M059J (cell line): ENCODE measurements around the gene CDK7. TPM values are rescaled to one million over a fixed set of nuclear protein-coding genes. Genes with fewer than 3 reads are reported as not detected.
A peak's percentile ranks its signal among the peaks of the same experiment; 100 is the strongest.
"Not testable (repeated sequence)": the region's sequence is repeated elsewhere in the genome, so short reads cannot be mapped to it uniquely, and the experiment has no call there.

Source experiments
- DNase-seq: peaks from one replicate; pipeline ENCODE4 v3.0.0-alpha.2; 2012; ENCODE audit warnings: low read depth
- total RNA-seq: library from RNA; depleted of rRNA; stranded (reverse); fragments of >200 nt; shearing (Covaris generic); gene quantifications from 2 replicates; pipeline ENCODE4 v1.2.3, GENCODE V29; 2014; rRNA removed

Gene CDK7
- total RNA-seq, result 37.3 and 50.9 TPM in 2 replicates

DNA sequence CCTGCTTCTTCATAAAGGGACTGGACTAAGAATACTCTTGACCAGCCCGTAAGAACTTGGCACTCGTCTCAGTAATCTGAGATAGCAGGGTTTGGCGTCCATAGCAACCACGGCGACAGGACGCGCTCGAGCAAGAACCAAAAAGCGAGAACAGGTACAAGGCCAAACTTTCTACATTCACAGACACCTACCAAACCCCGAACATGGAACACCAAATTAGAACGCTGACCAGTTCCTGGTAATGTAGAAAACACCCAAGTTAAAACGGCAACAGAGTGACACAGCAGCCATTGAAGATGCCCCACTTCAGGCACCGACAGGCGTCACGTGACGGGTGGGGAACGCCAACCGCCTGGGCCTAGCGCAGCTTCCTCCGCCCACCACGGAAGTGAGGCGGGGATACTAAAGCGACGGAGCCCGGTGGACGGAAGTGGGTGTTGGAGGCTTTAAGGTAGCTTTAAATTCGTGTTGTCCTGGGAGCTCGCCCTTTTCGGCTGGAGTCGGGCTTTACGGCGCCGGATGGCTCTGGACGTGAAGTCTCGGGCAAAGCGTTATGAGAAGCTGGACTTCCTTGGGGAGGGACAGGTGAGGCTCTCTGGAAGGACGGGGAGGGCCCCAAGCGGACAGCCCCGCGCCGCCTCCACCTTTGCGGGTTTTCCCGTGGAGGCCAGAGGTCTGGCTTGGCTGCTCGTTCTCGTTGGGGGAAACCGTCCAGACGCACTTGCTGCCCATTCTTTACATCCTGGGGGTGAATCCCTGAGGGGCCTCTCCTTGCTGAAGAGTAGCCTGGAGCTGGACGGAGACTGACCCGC, at the start of gene CDK7:
Gene CDK7, plus strand, starts transcription at position 430 of the 812 bp plus-strand sequence. Its CDS starts 90 bp downstream, at position 520.
- peak; percentile 94 for DNase-seq

DNA sequence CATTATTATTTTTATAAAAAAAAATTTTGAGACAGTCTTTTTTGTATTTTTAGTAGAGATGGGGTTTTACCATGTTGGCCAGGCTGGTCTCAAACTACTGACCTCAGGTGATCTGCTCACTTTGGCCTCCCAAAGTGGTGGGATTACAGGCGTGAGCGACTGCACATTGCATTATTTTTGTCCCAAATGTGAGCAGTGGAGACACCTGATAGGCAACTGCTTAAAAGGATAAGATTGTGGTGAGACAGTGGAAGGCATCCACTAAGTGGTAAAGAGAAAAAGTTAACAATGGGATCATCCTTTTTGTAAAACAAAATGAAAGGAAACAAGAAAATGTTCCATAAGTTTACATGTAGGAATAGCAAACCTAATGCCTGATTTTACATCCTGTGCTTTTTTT, 47.3 kb upstream of the CDK7 start:
- DNase-seq, result no peak

DNA sequence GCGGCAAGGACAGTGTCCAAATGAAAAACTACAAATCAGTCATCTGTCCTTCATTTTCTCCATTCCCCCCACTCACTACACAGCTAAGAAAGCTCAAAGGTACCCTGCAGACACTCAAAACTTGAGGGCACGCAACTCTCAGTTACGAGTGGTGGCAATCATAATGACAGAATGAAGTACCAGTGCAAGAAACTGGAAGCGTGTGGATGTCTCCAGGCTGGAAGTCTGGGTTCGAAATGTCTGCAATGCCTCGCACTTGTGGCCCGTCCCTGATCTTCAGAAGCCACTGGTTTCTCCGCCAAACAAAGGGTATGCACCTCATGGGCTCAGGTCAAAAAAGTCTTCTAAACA, 45.9 kb upstream of the CDK7 start:
- DNase-seq, result no peak

DNA sequence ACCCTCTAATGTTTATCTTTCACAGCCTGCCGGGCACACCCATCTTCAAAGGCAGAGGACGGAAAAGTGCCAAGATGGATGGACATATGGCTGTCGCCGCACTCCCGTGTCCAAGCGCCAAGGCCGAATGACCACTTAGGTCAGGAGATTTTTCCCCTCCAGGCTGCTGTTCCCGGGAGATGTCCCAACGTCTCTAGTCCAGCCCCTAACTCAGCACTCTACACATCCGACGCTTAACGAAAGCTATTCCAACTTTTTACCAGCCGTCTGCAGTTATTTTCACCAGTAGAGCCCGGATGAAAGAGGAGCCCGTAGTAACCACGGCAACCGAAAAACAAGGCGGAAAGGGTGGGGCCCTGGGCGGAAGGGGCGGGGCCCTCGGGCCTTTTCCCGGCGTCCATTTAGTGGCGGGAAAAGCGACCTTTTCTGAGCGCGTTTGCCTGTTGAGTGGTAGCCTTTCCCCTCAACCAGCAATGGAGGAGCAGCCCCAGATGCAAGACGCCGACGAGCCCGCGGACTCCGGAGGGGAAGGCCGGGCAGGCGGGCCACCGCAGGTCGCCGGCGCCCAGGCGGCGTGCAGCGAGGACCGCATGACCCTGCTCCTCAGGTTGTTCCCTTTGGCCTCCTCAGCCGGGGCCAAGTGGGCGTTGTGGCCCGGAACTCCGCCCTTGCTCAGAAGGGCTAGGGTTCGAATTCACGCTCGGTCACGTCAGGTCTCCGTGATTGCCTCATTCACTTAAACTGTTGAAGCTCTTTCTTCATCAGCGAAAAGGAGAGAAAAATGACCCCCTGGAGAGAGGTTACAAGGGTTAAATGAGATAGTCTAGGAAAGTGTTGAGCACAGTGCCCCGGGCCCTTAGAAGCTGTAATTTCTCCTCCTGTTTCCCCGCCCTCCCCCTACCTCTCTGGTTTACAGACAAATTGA, 45.3 kb upstream of the CDK7 start, which contains the start of gene CENPH:
Gene CENPH, plus strand, starts transcription at position 422 of the 925 bp plus-strand sequence. Its CDS starts 52 bp downstream, at position 474.
- DNase-seq, result peak; percentile 94

DNA sequence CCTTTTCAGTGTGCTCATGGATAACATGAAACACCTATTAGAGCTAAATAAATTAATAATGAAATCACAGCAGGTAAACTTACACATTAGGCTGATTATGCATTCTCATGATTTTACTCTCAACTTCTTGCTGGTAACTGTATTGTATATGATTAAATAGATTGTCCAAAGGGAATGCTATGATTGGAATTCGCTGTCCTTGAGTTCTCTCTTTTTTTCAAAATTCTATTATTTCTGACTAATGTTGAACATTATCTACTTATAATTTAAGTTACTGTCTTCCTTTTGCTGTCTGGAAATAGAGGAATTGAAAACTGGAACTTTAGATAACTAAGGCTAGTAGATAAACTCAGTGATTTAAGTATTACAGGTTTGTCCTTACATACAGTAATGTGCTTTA, 32.2 kb upstream of the CDK7 start:
- no peak for DNase-seq

DNA sequence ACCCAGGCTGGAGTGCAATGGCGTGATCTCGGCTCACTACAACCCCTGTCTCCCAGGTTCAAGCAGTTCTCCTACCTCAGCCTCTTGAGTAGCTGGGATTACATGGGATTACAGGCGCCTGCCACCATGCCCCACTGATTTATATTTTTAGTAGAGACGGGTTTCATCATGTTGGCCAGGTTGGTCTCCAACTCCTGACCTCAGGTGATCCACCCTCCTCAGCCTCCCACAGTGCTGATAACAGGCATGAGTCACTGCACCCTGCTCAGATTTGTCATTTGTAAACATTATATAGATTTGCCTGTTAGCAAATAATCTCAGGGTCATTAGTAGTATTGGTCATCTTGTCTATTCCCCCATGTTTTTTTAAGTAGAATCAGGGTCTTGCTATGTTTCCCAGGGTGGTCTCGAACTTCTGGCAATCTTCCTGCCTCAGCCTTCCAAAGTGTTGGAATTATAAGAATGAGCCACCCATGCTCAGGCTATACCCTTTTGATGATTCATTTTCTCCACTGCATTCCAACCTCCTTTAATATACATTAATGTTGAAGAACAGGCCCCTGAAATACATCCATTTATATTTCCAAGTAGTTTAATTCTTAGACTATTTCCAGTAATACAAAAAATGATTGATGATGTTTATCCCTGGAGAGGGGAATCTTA, 28.0 kb upstream of the CDK7 start:
- peak; percentile 50 for DNase-seq

DNA sequence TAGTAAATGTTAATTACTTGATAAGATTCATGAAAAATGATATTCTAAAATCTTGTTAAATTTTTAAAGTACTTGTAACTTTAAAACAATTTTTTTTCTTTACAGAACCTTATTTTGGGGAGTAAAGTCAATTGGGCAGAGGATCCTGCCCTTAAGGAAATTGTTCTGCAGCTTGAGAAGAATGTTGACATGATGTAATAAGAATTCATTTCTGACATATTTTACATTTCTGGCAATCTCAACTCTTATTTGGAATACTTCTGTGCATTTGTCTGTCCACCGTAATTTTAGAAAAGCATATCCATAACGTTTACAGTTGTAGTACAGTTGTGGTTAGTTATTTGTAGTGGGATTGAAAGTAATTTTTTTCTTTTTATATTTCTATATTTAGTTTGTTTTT, 25.1 kb upstream of the CDK7 start:
- no peak for DNase-seq

DNA sequence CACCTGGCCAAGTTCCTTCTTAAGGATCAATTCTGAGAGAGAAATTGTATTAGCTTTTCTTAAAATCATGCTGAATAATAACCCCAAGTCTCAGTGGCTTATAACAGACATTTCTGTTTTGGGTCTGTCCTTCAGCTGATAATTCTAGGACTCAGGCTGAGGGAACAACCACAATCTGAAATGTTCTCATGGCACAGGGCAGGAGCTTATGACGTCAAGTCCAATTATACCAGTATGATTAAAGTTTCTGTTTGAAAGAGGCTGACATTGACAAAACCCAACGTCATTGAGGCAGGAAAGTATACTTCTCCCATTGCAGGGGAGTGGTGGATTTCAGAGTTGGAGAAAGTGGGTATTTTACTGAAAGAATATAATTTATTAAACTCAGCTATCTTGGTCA, 23.5 kb upstream of the CDK7 start:
- no peak for DNase-seq

DNA sequence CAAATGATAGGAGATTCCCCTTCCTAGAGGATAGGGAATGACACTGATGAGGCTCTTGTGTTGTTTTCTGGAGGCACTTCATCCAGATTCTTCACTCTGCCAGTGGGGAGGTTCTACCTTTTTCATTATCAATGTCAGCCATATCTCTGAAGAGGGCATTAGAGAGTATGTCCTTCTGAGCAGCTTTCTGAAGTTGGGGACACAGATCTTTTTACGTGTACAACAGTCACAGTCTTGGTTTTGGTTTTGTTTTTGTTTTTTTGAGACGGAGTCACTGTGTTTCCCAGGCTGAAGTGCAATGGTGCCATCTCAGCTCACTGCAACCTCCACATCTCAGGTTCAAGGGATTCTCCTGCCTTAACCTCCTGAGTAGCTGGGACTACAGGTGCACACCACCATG, 22.7 kb upstream of the CDK7 start:
- DNase-seq, result no peak

DNA sequence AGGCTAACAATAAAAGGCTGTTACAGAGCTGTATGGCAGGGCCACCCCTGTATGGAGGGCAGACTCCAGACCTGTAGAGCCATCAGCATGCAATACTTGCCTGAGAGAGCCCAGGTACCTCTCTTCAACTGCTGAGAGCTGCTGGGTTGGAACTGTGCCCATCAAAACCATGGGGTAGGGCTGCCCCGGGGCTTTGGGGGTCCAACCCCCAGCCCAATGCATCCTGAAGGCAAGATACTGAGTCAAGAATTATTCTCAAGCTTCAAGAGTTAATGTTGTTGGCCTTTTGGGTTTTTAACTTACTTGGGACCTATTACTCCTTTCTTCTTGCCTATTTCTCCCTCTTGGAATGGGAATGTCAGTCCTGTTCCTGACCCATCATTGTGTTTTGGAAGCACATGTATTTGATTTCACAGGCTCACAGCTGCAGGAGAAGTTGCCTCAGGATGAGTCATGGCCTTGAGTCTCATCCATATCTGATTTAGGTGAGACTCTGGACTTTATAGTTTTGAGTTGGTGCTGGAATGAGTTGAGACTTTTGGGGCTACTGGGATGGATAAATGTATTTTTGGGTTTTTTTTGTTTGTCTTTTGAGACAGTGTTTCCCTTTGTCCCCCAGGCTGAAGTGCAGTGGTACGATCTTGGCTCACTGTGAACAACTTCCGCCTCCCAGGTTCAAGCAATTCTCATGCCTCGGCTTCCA, 21.0 kb upstream of the CDK7 start:
- DNase-seq, result peak; percentile 65

DNA sequence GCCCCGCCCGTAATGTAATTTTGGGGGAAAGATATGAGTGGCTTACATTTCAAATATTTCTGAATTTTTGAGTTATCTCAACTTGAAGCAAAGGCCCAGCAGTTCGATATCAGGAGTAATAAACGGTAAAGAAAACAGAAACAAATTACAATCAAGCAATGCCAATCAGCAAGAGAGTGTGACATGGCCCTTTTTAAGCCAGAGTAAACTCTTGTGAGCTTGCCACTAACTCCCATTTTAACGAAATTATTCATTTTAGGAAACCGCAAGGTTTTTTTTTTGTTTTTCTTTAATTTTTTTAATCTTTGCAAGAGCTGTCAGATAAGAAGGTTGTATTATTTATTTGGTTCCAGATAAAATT, 17.6 kb upstream of the CDK7 start:
- DNase-seq, result no peak

DNA sequence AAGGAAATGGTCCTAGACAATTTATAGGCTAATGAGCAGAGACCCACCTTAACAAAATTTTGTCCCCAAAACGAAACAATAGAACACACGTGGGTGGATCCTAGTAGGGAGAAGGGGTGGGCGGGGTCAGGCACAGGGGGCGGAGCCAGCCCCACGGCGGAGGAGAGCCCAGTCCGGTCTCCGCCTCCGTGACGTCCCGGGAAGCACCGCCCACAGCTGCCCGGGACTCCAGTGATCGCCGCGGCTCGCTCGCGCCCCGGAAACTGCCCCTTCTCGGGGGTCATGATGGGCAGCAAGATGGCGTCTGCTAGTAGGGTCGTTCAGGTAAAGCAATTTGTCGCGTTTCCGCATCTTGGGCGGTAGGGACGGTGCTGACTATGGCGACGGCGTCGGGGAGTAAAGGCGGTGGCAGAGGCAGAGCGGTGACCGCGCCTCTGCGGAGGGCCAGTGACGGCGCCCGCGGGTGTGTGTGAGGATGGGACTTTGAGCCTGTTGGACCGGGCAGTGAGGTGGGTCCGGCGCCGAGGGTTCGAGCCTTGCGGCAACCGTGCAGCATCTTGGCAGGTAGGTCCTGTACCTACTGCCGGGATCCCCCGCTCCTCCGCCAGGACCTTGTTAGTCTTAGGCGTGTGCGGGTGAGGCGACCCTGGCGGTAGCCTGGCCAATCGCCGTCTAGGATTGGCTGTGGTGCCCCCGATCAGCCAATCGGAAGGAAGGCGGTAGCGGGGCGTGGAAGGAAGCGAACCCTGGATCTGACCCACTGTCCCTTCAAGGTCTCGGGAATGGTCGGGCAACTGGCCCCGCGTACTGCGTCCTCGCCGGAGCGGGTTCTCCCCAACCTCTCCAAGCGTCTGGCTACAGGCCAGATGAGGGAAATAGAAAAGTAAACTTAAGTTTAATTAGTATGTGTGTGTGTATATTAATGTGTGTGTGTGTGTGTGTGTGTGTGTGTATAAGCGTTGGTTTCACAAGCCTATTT, 16.8 kb upstream of the CDK7 start:
- DNase-seq, result peak; percentile 89

DNA sequence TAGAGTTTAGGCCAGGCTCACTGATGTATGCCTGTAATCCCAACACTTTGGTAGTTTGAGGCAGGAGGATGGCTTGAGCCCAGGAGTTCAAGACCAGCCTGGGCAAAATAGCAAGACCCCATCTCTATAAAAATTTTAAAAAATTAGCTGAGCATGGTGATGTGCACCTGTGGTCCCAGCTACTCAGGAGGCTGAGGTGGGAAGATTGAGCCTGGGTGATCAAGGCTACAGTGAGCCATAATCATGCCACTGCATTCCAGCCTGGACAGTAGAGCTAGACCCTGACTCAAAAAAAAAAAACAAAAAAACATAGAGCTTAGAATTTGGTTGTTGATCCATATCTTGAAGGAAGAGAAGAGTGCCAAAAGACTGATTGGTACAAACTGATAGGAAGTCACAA, 14.7 kb upstream of the CDK7 start:
- no peak for DNase-seq

DNA sequence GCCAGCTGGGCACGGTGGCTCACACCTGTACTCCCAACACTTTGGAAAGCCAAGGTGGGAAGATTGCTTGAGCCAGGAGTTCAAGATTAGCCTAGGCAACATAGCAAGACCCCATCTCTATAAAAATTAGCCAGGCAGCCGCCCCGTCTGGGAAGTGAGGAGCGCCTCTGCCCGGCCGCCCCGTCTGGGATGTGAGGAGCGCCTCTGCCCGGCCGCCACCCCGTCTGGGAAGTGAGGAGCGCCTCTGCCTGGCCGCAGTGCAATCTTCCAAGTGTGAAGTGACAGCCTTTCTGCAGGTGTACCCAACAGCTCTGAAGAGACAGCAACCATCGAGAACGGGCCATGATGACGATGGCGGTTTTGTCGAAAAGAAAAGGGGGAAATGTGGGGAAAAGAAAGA, 14.3 kb upstream of the CDK7 start:
- not testable (repeated sequence) for DNase-seq

DNA sequence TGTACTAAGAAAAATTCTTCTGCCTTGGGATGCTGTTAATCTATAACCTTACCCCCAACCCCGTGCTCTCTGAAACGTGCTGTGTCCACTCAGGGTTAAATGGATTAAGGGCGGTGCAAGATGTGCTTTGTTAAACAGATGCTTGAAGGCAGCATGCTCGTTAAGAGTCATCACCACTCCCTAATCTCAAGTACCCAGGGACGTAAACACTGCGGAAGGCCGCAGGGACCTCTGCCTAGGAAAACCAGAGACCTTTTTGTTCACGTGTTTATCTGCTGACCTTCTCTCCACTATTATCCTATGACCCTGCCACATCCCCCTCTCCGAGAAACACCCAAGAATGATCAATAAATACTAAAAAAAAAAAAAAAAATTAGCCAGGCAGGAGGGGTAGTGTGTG, 13.9 kb upstream of the CDK7 start:
- DNase-seq, result not testable (repeated sequence)

DNA sequence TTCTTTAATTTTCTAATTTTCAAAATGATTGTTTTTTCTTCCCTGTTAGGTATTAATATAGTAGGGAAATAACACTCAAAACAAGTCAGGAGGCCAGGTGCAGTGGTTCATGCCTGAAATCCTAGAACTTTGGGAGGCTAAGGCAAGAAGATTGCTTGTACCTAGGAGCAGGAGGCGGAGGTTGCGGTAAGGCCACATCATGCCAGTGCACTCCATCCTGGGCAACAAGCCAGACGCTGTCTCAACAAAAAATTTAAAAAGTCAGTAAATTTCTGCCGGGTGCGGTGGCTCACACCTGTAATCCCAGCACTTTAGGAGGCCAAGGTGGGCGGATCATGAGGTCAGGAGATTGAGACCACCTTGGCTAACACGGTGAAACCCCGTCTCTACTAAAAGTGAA, 10.2 kb upstream of the CDK7 start:
- DNase-seq, result no peak

DNA sequence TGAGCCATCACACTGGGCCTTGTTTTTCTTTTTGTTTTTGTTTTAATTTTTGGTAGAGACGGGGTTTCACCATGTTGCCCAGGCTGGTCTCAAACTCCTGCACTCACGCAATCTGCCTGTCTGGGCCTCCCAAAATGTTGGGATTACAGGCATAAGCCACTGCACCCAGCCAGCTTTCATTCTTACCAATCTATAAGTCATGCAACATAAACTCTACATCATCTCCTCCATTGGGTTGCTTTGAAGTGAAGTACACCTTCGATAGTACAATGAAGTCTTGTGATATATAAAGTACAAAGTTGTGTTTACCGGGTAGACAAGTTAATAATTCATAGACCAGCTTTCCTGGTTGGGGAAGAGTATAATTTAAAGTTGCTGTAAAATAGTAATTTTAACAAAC, 8.8 kb upstream of the CDK7 start:
- DNase-seq, result no peak

DNA sequence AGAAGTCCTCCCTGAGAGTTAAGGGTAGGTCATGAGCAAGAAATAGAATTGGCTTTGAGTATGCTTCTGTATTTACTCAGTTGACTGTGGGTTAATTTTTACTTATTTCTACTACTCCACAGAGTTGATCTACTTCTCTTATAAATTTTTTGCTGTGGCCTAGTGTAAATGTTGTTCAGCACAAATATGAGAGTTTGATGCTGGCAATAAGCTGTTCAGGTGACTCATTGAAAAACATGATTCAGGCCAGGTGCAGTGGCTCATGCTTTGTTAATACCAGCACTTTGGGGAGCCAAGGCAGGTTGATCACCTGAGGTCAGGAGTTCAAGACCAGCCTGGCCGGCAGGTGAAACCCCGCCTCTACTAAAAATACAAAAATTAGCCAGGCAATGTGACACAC, 4.5 kb upstream of the CDK7 start:
- DNase-seq, result no peak

DNA sequence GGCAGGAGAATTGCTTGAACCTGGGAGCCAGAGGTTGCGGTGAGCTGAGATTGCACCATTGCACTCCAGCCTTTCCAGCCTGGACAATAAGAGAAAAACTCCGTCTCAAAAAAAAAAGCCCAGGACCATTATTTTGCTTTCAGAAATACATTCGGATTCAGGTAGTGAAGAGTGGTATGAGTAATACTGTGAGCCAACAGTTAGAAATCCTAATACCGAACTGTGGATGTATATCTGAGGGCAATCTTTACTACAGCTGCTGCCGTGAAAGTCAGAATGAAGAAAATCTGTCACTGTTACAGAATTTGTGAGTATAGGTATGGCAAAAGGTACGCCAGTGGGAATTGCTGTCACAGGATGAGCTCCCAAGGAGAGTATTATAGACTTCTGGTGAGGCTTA, 3.4 kb upstream of the CDK7 start:
- peak; percentile 58 for DNase-seq

DNA sequence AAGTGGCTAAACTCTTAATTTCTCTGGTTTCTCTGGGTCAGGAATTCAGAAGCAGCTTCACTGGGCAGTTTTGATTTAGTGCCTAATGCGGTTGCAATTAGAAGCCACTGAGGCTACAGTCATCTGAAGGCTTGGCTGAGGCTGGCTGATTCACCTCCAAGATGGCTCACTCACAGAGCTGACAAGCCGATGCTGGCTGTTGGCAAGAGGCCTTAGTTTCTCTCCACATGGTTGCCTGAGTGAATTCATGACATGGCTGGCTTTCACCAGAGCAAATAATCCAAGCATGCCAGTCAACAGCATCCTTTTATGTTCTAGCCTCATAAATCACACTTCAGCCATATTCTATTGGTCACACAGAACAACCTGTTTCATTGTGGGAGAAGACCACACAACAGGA, 2.8 kb upstream of the CDK7 start:
- peak; percentile 90 for DNase-seq
